ENCODE data around the gene SCMH1. TPM values are rescaled to one million over a fixed set of nuclear protein-coding genes. Genes with fewer than 3 reads are reported as not detected.

The SCMH1 gene
- total RNA-seq, 1 donor from 2014 or later = 57.6 TPM

DNA sequence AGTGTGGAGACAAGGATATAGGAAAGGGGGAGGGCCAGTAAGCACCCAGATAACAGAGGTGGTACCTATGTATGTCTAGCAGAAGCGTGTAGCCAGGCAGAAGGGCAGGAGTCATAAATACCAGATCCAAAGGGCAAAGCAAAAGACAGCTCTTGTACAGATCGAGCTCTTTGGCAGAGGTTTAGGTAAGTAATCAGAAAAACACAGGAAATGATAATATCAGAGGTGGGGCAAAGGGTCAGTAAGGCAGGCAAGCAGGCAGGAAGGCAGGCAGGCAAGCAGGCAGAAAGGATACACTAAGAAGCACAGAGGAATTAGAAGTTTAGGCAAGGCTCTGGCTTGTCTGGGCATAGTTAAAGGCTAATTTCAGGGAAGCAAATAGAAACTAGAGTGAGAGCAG lies 197.9 kb downstream of the SCMH1 start:
- Mint-ChIP-seq H3K27ac (peak overlapping the region; percentile 63), H3K4me3 (ENCODE audit: low read depth) (no peak overlapping the region), H3K4me1 (ENCODE audit: low read depth) (no peaks in the 10 kb centered on the region), H3K9me3 (ENCODE audit: low read depth) (no peaks in the 10 kb centered on the region), H3K36me3 (ENCODE audit: insufficient read depth) (peaks cover 29% of the 10 kb centered on the region), H3K27me3 (no peaks in the 10 kb centered on the region)
- no peak for DNase-seq (ENCODE audit: low spot score, unreplicated experiment)
- TF ChIP-seq, protein P1, sequence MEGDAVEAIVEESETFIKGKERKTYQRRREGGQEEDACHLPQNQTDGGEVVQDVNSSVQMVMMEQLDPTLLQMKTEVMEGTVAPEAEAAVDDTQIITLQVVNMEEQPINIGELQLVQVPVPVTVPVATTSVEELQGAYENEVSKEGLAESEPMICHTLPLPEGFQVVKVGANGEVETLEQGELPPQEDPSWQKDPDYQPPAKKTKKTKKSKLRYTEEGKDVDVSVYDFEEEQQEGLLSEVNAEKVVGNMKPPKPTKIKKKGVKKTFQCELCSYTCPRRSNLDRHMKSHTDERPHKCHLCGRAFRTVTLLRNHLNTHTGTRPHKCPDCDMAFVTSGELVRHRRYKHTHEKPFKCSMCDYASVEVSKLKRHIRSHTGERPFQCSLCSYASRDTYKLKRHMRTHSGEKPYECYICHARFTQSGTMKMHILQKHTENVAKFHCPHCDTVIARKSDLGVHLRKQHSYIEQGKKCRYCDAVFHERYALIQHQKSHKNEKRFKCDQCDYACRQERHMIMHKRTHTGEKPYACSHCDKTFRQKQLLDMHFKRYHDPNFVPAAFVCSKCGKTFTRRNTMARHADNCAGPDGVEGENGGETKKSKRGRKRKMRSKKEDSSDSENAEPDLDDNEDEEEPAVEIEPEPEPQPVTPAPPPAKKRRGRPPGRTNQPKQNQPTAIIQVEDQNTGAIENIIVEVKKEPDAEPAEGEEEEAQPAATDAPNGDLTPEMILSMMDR (IDR thresholded peaks at IDR 0.05; ENCODE audit: unreplicated experiment) = no peak

DNA sequence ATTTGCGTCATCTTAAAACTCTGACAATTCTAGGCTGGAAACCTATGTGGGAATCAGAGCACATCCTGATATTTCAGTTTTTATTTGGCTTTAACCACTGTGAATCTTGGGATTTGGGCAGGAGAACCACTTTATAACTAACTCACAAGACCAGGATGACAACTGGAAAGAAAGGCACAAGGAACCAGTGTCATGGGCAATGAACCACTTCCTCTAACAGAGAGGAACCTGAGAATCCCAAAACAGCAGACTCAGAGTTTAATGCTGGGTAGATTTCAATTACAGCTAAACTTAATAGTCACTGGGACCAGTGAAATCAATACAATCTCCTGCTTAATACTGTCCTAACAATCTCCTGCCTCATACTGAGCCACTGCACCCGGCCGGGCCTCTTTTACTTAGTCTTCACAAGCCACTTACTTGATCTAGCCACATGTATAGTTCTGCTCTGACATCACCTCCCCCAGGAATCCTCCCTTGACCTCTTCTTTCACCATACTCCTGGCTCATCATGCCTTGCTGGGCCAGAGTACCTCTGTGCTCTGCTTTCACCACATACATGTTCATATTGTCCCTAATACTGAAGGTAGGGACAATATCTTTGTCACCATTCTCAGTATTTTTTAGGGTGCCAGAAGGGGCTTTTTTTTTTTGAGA lies 200.4 kb downstream of the SCMH1 start:
- TF ChIP-seq, protein P1 (IDR thresholded peaks at IDR 0.05; ENCODE audit: unreplicated experiment) = no peak
- no peaks in the 10 kb centered on the region for H3K27me3 Mint-ChIP-seq
- no peaks in the 10 kb centered on the region for H3K9me3 Mint-ChIP-seq (ENCODE audit: low read depth)
- no peak overlapping the region for H3K4me3 Mint-ChIP-seq (ENCODE audit: low read depth)
- no peak for DNase-seq (ENCODE audit: low spot score, unreplicated experiment)
- no peak overlapping the region for H3K27ac Mint-ChIP-seq
- H3K4me1 Mint-ChIP-seq (ENCODE audit: low read depth) = no peaks in the 10 kb centered on the region
- peaks cover 20% of the 10 kb centered on the region for H3K36me3 Mint-ChIP-seq (ENCODE audit: insufficient read depth)

DNA sequence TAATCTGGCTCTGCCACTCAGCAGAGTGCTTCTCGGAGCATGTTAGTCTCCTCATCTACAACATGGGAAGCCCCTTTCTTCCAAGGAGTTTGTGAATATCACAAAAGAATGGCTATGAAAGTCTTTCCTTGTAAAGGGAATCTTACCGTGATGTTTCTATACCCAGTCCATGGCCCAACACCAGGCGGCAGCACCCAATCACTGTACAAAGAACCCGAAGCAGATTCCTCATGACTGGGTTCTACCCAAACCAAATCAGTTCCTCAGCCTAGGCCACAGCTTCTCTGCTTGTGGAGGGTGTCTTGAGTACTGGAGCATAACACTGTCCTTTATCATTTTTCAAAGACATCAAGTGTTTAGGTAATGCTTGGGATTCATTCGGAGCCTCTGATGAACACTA lies 204.0 kb downstream of the SCMH1 start:
- no peaks in the 10 kb centered on the region for H3K4me1 Mint-ChIP-seq (ENCODE audit: low read depth)
- H3K27ac Mint-ChIP-seq = no peak overlapping the region
- H3K4me3 Mint-ChIP-seq (ENCODE audit: low read depth) = no peak overlapping the region
- TF ChIP-seq, protein P1 (IDR thresholded peaks at IDR 0.05; ENCODE audit: unreplicated experiment) = no peak
- H3K27me3 Mint-ChIP-seq = no peaks in the 10 kb centered on the region
- no peak for DNase-seq (ENCODE audit: low spot score, unreplicated experiment)
- no peaks in the 10 kb centered on the region for H3K9me3 Mint-ChIP-seq (ENCODE audit: low read depth)
- peaks cover 16% of the 10 kb centered on the region for H3K36me3 Mint-ChIP-seq (ENCODE audit: insufficient read depth)

DNA sequence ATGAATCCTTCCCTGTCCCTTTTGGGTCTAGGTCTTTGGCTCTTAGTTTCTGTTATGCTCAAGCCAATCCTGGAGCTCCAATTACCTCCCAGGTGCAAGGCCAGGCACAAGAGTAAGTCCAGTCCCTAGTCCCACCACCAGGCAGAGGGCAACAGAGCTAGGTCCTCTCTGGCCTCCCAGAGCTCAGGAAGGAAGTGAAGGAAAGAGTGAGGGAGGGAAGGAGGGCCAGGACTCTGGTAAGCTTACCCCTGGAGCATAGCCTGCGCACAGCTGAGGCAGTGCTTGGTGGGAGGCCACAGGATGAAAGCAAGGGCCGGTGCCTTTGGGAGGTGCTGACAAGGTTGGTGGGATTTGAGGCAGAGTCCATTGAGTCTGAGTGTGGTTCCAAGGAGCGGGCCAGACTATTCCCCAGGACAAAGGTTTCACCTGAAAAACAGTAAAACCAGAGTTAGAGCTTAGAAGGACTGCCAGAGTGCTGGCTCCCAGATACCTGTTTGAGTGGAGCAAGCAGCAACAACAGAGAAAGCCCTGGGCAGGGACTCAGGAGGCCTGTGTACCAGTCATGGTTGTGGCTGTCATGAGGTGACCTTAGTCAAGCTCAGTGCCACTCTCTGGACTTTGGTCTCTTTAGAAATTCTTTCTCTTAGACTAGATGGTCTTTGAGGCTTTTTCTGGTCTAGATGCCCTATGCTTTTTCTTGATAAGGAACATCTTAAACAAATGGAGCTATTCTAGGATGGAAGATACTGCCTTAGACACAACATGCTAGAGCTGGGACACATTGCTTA lies 204.8 kb downstream of the SCMH1 start:
- Mint-ChIP-seq H3K36me3 (ENCODE audit: insufficient read depth) (peaks cover 15% of the 10 kb centered on the region), H3K27ac (no peak overlapping the region), H3K27me3 (no peaks in the 10 kb centered on the region), H3K4me1 (ENCODE audit: low read depth) (no peaks in the 10 kb centered on the region), H3K9me3 (ENCODE audit: low read depth) (no peaks in the 10 kb centered on the region), H3K4me3 (ENCODE audit: low read depth) (no peak overlapping the region)
- TF ChIP-seq, protein P1 (IDR thresholded peaks at IDR 0.05; ENCODE audit: unreplicated experiment) = no peak
- no peak for DNase-seq (ENCODE audit: low spot score, unreplicated experiment)

DNA sequence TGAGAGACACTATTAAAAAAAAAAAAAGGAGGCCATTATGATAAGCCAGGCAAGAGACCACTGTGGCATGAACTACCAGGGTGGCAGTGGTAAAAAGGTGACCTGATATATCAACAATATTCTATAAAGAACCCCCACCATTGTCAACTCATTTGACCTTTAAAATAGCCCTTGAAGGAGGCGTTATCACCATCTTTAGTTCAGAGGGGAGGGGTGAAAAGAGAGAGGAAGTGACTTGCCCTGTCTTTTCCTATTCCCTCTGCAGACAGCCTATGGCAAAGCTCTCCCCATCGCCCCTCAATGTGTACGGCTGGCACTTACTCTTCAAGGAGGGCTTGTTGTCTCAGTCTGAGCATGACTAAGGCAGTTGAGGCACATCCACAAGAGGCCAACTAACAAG lies 208.8 kb downstream of the SCMH1 start:
- H3K27ac Mint-ChIP-seq = peak overlapping the region; percentile 33
- H3K36me3 Mint-ChIP-seq (ENCODE audit: insufficient read depth) = peaks cover 18% of the 10 kb centered on the region
- no peaks in the 10 kb centered on the region for H3K27me3 Mint-ChIP-seq
- no peaks in the 10 kb centered on the region for H3K4me1 Mint-ChIP-seq (ENCODE audit: low read depth)
- H3K4me3 Mint-ChIP-seq (ENCODE audit: low read depth) = no peak overlapping the region
- TF ChIP-seq, protein P1 (IDR thresholded peaks at IDR 0.05; ENCODE audit: unreplicated experiment) = no peak
- DNase-seq (ENCODE audit: low spot score, unreplicated experiment) = no peak
- H3K9me3 Mint-ChIP-seq (ENCODE audit: low read depth) = no peaks in the 10 kb centered on the region
